ENCODE measurements around the gene MYO3B. TPM values are rescaled to one million over a fixed set of nuclear protein-coding genes. Genes with fewer than 3 reads are reported as not detected.

Gene MYO3B
- total and polyA plus RNA-seq, 2 of the 8 experiments (the other 6 are each of a cell fraction or from before 2014, with no cell fraction given), result 0.17 to 0.19 TPM

DNA sequence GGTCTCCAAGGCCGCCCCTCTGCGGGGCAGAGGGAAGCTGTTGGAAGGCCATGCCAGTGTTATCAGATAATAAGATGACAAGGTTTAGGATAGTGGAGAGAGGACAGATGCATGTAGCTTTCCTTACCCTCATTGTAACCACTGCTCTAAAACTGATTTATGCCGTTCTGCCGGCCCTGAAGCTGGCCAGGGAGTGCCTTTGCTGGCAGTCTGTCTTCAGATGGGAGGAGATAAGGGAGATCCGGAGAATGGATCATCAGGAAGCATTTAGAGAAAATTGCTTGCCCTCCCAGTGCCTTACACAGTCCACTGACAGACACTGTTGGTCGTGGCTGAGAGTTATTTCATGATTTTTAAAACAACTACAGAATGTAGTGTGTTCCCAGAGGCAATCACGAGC is 35.4 kb upstream of the MYO3B start (continued):
- TF ChIP-seq TEAD4 (IDR thresholded peaks at IDR 0.05; ENCODE audit: low read depth, low read length), result no peak
- TF ChIP-seq, protein P1, sequence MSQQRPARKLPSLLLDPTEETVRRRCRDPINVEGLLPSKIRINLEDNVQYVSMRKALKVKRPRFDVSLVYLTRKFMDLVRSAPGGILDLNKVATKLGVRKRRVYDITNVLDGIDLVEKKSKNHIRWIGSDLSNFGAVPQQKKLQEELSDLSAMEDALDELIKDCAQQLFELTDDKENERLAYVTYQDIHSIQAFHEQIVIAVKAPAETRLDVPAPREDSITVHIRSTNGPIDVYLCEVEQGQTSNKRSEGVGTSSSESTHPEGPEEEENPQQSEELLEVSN (IDR thresholded peaks at IDR 0.05), result no peak
- TF ChIP-seq CTBP2 (IDR thresholded peaks at IDR 0.05; ENCODE audit: borderline replicate concordance, insufficient read depth, insufficient read length, low read length), result no peak
